ENCODE measurements around the gene SFSWAP. TPM values are rescaled to one million over a fixed set of nuclear protein-coding genes. Genes with fewer than 3 reads are reported as not detected.

The SFSWAP gene
- total and polyA plus RNA-seq, 2 of the 13 experiments (the other 11 are each of a cell fraction or from before 2014, with no cell fraction given), result 17.1 to 27.7 TPM

DNA sequence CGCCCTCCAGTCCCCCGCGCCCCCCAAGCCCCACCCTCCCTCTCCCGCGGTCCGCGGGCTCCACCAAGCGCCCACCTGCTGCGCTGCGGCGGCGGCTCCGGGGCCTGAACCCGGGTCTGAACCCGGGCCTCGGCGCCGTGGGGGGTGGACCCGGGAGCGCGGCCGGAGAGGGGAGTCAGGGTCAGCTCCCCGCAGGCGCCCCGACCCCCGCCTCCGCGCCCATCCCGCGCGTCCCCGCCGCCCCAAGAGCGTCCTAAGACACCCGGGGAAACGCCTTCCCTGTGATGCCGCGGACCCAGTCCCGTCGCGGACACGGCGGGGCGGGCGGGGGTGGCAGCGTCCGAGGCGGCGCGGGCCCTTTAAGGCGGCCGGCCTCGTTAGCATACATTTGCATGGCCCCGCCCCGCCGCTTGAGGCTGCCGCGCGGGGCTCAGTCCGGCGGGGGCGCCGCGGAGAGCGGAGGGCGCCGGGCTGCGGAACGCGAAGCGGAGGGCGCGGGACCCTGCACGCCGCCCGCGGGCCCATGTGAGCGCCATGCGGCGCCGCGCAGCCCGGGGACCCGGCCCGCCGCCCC is 117.2 kb downstream of the SFSWAP start, which contains the start of gene MMP17 (continued):
- TF ChIP-seq ZMAT3 (CRISPR knock-in tag; conservative IDR thresholded peaks at IDR 0.05) (no peak), ZNF552 (CRISPR knock-in tag; IDR thresholded peaks at IDR 0.05; ENCODE audit: borderline replicate concordance) (no peak), MAFG (CRISPR knock-in tag; IDR thresholded peaks at IDR 0.05) (no peak), BRD4 (CRISPR knock-in tag; IDR thresholded peaks at IDR 0.05) (no peak), CBX2 (IDR thresholded peaks at IDR 0.05; ENCODE audit: low read depth, low read length) (no peak), CBX2 (CRISPR knock-in tag; IDR thresholded peaks at IDR 0.05; ENCODE audit: low read depth) (no peak), KDM6A (CRISPR knock-in tag; IDR thresholded peaks at IDR 0.05; ENCODE audit: low read depth) (no peak)
- TF ChIP-seq, protein P1, sequence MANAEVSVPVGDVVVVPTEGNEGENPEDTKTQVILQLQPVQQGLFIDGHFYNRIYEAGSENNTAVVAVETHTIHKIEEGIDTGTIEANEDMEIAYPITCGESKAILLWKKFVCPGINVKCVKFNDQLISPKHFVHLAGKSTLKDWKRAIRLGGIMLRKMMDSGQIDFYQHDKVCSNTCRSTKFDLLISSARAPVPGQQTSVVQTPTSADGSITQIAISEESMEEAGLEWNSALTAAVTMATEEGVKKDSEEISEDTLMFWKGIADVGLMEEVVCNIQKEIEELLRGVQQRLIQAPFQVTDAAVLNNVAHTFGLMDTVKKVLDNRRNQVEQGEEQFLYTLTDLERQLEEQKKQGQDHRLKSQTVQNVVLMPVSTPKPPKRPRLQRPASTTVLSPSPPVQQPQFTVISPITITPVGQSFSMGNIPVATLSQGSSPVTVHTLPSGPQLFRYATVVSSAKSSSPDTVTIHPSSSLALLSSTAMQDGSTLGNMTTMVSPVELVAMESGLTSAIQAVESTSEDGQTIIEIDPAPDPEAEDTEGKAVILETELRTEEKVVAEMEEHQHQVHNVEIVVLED (CRISPR knock-in tag; IDR thresholded peaks at IDR 0.05; ENCODE audit: borderline replicate concordance), result no peak
- TF ChIP-seq, protein P2, sequence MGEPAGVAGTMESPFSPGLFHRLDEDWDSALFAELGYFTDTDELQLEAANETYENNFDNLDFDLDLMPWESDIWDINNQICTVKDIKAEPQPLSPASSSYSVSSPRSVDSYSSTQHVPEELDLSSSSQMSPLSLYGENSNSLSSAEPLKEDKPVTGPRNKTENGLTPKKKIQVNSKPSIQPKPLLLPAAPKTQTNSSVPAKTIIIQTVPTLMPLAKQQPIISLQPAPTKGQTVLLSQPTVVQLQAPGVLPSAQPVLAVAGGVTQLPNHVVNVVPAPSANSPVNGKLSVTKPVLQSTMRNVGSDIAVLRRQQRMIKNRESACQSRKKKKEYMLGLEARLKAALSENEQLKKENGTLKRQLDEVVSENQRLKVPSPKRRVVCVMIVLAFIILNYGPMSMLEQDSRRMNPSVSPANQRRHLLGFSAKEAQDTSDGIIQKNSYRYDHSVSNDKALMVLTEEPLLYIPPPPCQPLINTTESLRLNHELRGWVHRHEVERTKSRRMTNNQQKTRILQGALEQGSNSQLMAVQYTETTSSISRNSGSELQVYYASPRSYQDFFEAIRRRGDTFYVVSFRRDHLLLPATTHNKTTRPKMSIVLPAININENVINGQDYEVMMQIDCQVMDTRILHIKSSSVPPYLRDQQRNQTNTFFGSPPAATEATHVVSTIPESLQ (CRISPR knock-in tag; conservative IDR thresholded peaks at IDR 0.05), result no peak
- TF ChIP-seq, protein P3, sequence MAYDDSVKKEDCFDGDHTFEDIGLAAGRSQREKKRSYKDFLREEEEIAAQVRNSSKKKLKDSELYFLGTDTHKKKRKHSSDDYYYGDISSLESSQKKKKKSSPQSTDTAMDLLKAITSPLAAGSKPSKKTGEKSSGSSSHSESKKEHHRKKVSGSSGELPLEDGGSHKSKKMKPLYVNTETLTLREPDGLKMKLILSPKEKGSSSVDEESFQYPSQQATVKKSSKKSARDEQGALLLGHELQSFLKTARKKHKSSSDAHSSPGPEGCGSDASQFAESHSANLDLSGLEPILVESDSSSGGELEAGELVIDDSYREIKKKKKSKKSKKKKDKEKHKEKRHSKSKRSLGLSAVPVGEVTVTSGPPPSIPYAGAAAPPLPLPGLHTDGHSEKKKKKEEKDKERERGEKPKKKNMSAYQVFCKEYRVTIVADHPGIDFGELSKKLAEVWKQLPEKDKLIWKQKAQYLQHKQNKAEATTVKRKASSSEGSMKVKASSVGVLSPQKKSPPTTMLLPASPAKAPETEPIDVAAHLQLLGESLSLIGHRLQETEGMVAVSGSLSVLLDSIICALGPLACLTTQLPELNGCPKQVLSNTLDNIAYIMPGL (CRISPR knock-in tag; IDR thresholded peaks at IDR 0.05; ENCODE audit: borderline replicate concordance in 1 of 2, low read depth in 1 of 2), result peak in 1 of 2 experiments; percentile 21; a peak in 1 of 4 replicates
- TF ChIP-seq, protein P4, sequence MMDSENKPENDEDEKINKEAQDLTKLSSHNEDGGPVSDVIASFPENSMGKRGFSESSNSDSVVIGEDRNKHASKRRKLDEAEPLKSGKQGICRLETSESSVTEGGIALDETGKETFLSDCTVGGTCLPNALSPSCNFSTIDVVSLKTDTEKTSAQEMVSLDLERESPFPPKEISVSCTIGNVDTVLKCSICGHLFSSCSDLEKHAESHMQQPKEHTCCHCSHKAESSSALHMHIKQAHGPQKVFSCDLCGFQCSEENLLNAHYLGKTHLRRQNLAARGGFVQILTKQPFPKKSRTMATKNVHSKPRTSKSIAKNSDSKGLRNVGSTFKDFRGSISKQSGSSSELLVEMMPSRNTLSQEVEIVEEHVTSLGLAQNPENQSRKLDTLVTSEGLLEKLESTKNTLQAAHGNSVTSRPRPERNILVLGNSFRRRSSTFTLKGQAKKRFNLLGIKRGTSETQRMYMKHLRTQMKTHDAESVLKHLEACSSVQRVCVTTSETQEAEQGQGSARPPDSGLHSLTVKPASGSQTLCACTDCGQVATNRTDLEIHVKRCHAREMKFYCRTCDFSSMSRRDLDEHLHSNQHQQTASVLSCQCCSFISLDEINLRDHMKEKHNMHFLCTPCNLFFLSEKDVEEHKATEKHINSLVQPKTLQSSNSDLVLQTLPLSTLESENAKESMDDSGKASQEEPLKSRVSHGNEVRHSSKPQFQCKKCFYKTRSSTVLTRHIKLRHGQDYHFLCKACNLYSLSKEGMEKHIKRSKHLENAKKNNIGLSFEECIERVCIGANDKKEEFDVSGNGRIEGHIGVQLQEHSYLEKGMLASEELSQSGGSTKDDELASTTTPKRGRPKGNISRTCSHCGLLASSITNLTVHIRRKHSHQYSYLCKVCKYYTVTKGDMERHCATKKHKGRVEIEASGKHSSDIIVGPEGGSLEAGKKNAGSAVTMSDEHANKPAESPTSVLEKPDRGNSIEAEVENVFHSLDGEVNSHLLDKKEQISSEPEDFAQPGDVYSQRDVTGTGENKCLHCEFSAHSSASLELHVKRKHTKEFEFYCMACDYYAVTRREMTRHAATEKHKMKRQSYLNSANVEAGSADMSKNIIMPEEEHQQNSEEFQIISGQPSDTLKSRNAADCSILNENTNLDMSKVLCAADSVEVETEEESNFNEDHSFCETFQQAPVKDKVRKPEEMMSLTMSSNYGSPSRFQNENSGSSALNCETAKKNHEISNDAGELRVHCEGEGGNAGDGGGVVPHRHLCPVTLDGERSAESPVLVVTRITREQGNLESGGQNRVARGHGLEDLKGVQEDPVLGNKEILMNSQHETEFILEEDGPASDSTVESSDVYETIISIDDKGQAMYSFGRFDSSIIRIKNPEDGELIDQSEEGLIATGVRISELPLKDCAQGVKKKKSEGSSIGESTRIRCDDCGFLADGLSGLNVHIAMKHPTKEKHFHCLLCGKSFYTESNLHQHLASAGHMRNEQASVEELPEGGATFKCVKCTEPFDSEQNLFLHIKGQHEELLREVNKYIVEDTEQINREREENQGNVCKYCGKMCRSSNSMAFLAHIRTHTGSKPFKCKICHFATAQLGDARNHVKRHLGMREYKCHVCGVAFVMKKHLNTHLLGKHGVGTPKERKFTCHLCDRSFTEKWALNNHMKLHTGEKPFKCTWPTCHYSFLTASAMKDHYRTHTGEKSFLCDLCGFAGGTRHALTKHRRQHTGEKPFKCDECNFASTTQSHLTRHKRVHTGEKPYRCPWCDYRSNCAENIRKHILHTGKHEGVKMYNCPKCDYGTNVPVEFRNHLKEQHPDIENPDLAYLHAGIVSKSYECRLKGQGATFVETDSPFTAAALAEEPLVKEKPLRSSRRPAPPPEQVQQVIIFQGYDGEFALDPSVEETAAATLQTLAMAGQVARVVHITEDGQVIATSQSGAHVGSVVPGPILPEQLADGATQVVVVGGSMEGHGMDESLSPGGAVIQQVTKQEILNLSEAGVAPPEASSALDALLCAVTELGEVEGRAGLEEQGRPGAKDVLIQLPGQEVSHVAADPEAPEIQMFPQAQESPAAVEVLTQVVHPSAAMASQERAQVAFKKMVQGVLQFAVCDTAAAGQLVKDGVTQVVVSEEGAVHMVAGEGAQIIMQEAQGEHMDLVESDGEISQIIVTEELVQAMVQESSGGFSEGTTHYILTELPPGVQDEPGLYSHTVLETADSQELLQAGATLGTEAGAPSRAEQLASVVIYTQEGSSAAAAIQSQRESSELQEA (CRISPR knock-in tag; IDR thresholded peaks at IDR 0.05; ENCODE audit: not compliant biosample characterization), result no peak
- TF ChIP-seq, protein P5, sequence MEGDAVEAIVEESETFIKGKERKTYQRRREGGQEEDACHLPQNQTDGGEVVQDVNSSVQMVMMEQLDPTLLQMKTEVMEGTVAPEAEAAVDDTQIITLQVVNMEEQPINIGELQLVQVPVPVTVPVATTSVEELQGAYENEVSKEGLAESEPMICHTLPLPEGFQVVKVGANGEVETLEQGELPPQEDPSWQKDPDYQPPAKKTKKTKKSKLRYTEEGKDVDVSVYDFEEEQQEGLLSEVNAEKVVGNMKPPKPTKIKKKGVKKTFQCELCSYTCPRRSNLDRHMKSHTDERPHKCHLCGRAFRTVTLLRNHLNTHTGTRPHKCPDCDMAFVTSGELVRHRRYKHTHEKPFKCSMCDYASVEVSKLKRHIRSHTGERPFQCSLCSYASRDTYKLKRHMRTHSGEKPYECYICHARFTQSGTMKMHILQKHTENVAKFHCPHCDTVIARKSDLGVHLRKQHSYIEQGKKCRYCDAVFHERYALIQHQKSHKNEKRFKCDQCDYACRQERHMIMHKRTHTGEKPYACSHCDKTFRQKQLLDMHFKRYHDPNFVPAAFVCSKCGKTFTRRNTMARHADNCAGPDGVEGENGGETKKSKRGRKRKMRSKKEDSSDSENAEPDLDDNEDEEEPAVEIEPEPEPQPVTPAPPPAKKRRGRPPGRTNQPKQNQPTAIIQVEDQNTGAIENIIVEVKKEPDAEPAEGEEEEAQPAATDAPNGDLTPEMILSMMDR (CRISPR knock-in tag; IDR thresholded peaks at IDR 0.05), result peak; percentile 60
